NCI-H1417 treated with DMSO at 0.1 percent for 48 hours (cell line): ENCODE data around the gene ARSH.
"Not testable (repeated sequence)": the region's sequence is repeated elsewhere in the genome, so short reads cannot be mapped to it uniquely, and the experiment has no call there.

Experiments used
- DNase-seq: peaks from one replicate; lab custom pipeline; 2025; lab: John Stamatoyannopoulos, UW

Gene ARSH

GRCh38 chrX:3044196-3044595 lies 37.9 kb downstream of the ARSH start:
- no peak for DNase-seq

GRCh38 chrX:3044671-3045070 lies 38.3 kb downstream of the ARSH start:
- DNase-seq, result no peak

- no peak for DNase-seq
Observed at GRCh38 chrX:3046253-3047240, 40.2 kb downstream of the ARSH start.

GRCh38 chrX:3050523-3051175 lies 44.3 kb downstream of the ARSH start:
- DNase-seq, result not testable (repeated sequence)

- no peak for DNase-seq
Observed at GRCh38 chrX:3052860-3053259, 46.5 kb downstream of the ARSH start.

GRCh38 chrX:3066555-3066954 lies 60.2 kb downstream of the ARSH start:
- DNase-seq, result no peak

- DNase-seq, result no peak
Observed at GRCh38 chrX:3075959-3076358, 69.6 kb downstream of the ARSH start.

GRCh38 chrX:3076416-3076991 lies 70.2 kb downstream of the ARSH start:
- no peak for DNase-seq
